Measurements from ENCODE around the gene INHBA. TPM values are rescaled to one million over a fixed set of nuclear protein-coding genes. Genes with fewer than 3 reads are reported as not detected.

INHBA gene
- total RNA-seq, 4 donors from 2014 or later: 5.4 to 19.7 (median 10.6) TPM

- no peak overlapping the region for H3K4me3 ChIP-seq
- no peaks in the 10 kb centered on the region for H3K36me3 ChIP-seq
- H3K4me1 ChIP-seq: peaks cover 0 to 8% (median 0%) of the 10 kb centered on the region in 4 donors
- H3K27ac ChIP-seq: no peak overlapping the region
- DNase-seq (ENCODE audit: low spot score in 2 of 2): no peak
- H3K9me3 ChIP-seq: no peaks in the 10 kb centered on the region
- WGBS, 2 donors: 85 to 89% methylated on average over 4 of the region's 4 CpGs
- TF ChIP-seq EP300 (IDR thresholded peaks at IDR 0.05): no peak
- TF ChIP-seq, protein P1, sequence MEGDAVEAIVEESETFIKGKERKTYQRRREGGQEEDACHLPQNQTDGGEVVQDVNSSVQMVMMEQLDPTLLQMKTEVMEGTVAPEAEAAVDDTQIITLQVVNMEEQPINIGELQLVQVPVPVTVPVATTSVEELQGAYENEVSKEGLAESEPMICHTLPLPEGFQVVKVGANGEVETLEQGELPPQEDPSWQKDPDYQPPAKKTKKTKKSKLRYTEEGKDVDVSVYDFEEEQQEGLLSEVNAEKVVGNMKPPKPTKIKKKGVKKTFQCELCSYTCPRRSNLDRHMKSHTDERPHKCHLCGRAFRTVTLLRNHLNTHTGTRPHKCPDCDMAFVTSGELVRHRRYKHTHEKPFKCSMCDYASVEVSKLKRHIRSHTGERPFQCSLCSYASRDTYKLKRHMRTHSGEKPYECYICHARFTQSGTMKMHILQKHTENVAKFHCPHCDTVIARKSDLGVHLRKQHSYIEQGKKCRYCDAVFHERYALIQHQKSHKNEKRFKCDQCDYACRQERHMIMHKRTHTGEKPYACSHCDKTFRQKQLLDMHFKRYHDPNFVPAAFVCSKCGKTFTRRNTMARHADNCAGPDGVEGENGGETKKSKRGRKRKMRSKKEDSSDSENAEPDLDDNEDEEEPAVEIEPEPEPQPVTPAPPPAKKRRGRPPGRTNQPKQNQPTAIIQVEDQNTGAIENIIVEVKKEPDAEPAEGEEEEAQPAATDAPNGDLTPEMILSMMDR (IDR thresholded peaks at IDR 0.05): no peak
- TF ChIP-seq POLR2A (IDR thresholded peaks at IDR 0.05): no peak
- no peaks in the 10 kb centered on the region for H3K27me3 ChIP-seq
Observed at GRCh38 chr7:41729059-41729458, 26.2 kb upstream of the INHBA start.

DNA sequence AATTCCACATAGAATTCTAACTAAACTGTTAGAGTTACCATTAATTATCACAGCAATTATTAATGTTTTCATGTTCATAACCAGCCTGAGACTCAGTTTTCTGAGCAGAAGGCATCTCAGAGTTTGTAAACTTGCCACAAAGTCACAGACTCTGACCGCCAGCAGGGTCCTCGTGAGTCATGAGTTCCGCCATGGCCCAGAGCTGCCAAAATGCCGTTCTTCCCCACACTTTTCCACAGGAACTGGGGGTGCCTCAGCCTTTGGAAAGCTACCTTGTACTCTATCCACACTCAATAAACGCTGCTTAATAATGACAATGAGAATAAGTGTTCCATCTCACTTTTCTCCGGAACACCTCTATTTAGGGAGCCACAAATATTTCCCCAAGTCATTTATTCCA, 22.1 kb upstream of the INHBA start:
- no peak overlapping the region for H3K27ac ChIP-seq
- WGBS, 2 donors: 90 to 93% methylated on average over 6 of the region's 6 CpGs
- DNase-seq (ENCODE audit: low spot score in 2 of 2): no peak

DNA sequence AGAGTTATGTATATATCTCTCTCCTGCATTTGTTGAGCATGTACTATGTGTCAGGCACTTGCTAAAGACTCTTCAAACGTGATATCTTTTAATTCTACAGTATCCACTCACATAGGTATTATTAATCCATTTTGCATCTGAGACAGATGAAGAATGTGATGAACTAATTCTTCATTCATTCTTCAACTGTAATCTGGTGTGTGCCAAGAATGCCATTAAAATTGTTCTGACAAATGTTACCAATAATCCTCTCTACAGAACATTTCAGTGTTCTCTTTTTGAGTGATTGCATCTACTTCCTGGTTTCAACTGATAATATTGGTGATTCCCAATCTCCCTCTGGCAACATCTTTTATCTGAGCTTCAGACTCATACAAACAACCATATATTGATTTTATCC, 18.0 kb upstream of the INHBA start:
- H3K36me3 ChIP-seq: no peaks in the 10 kb centered on the region
- no peak for DNase-seq (ENCODE audit: low spot score in 2 of 2)
- peaks cover 0 to 6% of the 10 kb centered on the region in 2 donors for H3K27me3 ChIP-seq
- H3K4me3 ChIP-seq: no peak overlapping the region
- TF ChIP-seq POLR2A (IDR thresholded peaks at IDR 0.05): no peak
- TF ChIP-seq, protein P1 (IDR thresholded peaks at IDR 0.05): no peak
- TF ChIP-seq EP300 (IDR thresholded peaks at IDR 0.05): no peak
- no peaks in the 10 kb centered on the region for H3K9me3 ChIP-seq
- peaks cover 0 to 2% (median 0%) of the 10 kb centered on the region in 4 donors for H3K4me1 ChIP-seq
- H3K27ac ChIP-seq: no peak overlapping the region
- WGBS, 2 donors: 75 to 79% methylated on average over 1 of the region's 1 CpG

More for the DNA sequence above, 22.1 kb upstream of the INHBA start:
- H3K4me1 ChIP-seq: peaks cover 0 to 4% (median 0%) of the 10 kb centered on the region in 4 donors
- H3K27me3 ChIP-seq: no peaks in the 10 kb centered on the region
- no peaks in the 10 kb centered on the region for H3K36me3 ChIP-seq
- no peaks in the 10 kb centered on the region for H3K9me3 ChIP-seq
- no peak overlapping the region for H3K4me3 ChIP-seq
- TF ChIP-seq, protein P1 (IDR thresholded peaks at IDR 0.05): no peak
- TF ChIP-seq EP300 (IDR thresholded peaks at IDR 0.05) (no peak), POLR2A (IDR thresholded peaks at IDR 0.05) (no peak)

- TF ChIP-seq, protein P1 (IDR thresholded peaks at IDR 0.05): no peak
- TF ChIP-seq POLR2A (IDR thresholded peaks at IDR 0.05) (no peak), EP300 (IDR thresholded peaks at IDR 0.05) (no peak)
- H3K9me3 ChIP-seq: no peaks in the 10 kb centered on the region
- 89 to 90% methylated on average over 4 of the region's 4 CpGs for WGBS, 2 donors
- no peaks in the 10 kb centered on the region for H3K4me1 ChIP-seq
- H3K4me3 ChIP-seq: no peak overlapping the region
- peaks cover 0 to 6% of the 10 kb centered on the region in 2 donors for H3K27me3 ChIP-seq
- no peak for DNase-seq (ENCODE audit: low spot score in 2 of 2)
- H3K27ac ChIP-seq: no peak overlapping the region
- no peaks in the 10 kb centered on the region for H3K36me3 ChIP-seq
Observed at GRCh38 chr7:41720046-41720445, 17.2 kb upstream of the INHBA start.

- 81 to 84% methylated on average over 11 of the region's 11 CpGs for WGBS, 2 donors
- no peaks in the 10 kb centered on the region for H3K9me3 ChIP-seq
Observed at GRCh38 chr7:41716691-41717090, 13.8 kb upstream of the INHBA start.

More at GRCh38 chr7:41716691-41717090, 13.8 kb upstream of the INHBA start:
- Histone ChIP-seq H3K4me1 (no peaks in the 10 kb centered on the region), H3K27me3 (peaks cover 0 to 6% of the 10 kb centered on the region in 2 donors), H3K27ac (no peak overlapping the region), H3K36me3 (no peaks in the 10 kb centered on the region), H3K4me3 (no peak overlapping the region)
- no peak for DNase-seq (ENCODE audit: low spot score in 2 of 2)
- TF ChIP-seq EP300 (IDR thresholded peaks at IDR 0.05): no peak
- TF ChIP-seq, protein P1 (IDR thresholded peaks at IDR 0.05): no peak
- TF ChIP-seq POLR2A (IDR thresholded peaks at IDR 0.05): no peak

All from tibial nerve (tissue), 4 donors.